SJSA1 (cell line): ENCODE results near the gene ZNF598. TPM values are rescaled to one million over a fixed set of nuclear protein-coding genes. Genes with fewer than 3 reads are reported as not detected.
"Not testable (repeated sequence)": the region's sequence is repeated elsewhere in the genome, so short reads cannot be mapped to it uniquely, and the experiment has no call there.

Experiments used
- DNase-seq, 2 experiments: peaks; one replicate each; pipeline ENCODE4 v3.0.0-alpha.2; 2015 to 2020; ENCODE audit warnings: low spot score in 2 of 2, low read depth in 1 of 2
- H3K27ac ChIP-seq: fragments of 250-450 bp; sonication (Bioruptor Pico); 2 replicates; pipeline ENCODE4 v1.5.1; 2020; ENCODE audit warnings: mild to moderate bottlenecking, moderate library complexity
- H3K27me3 ChIP-seq: fragments of 250-450 bp; sonication (Bioruptor Pico); replicated peaks from 2 replicates; pipeline ENCODE4 v1.5.1; 2020; ENCODE audit warnings: mild to moderate bottlenecking, moderate library complexity
- H3K36me3 ChIP-seq: fragments of 250-450 bp; sonication (Bioruptor Pico); 2 replicates; pipeline ENCODE4 v1.5.1; 2020; ENCODE audit warnings: mild to moderate bottlenecking
- H3K4me1 ChIP-seq: fragments of 250-450 bp; sonication (Bioruptor Pico); replicated peaks from 2 replicates; pipeline ENCODE4 v1.6.1; 2021; ENCODE audit warnings: mild to moderate bottlenecking
- H3K4me3 ChIP-seq: fragments of 250-450 bp; sonication (Bioruptor Pico); 2 replicates; pipeline ENCODE4 v1.5.1; 2020; ENCODE audit warnings: mild to moderate bottlenecking
- H3K9me3 ChIP-seq: fragments of 250-450 bp; sonication (Bioruptor Pico); replicated peaks from 2 replicates; pipeline ENCODE4 v1.5.1; 2020; ENCODE audit warnings: mild to moderate bottlenecking
- total RNA-seq: library from RNA; depleted of rRNA; stranded (reverse); fragments of >200 nt; shearing (Covaris generic); gene quantifications from 2 replicates; pipeline ENCODE4 v1.2.3, GENCODE V29; 2014

The ZNF598 gene
- total RNA-seq, 1 experiment from 2014 or later: 20.4 TPM

DNA sequence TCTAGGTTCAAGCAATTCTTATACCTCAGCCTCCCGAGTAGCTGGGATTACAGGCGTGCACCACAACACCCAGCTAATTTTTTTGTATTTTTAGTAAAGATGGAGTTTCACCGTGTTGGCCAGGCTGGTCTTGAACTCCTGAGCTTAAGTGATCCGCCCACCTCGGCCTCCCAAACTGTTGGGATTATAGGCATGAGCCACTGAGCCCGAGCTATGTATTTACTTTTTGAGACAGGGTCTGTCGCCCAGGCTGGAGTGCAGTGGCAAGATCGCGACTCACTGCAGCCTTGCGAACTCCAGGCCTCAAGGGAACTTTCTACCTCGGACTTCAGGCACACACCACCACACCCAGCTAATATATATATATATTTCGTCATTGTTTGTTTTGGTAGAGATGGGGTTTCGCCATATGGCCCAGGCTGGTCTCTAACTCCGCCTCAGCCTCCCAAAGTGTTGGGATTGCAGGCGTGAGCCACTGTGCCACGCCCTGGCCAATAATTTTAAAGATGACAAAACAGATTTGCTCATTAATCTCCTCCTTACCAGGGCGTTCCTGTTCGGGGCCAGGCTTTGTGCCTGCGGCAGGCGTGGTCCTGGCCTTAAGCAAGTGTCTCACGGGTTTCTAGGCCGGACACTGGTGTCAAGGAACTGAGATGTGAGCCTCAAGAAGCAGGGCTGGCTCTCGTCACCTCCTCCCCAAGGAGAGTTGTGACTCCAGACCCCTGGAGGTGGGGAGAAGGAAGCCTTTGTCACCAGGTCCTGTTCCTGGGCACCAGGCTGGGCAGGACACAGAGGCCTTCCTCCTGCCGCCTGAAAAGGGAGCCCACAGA is 5.7 kb upstream of the ZNF598 start:
- Histone ChIP-seq H3K27me3 (peaks cover 17% of the 10 kb centered on the region), H3K4me1 (peaks cover 14% of the 10 kb centered on the region), H3K36me3 (no peaks in the 10 kb centered on the region), H3K4me3 (no peak overlapping the region), H3K9me3 (no peaks in the 10 kb centered on the region), H3K27ac (no peak overlapping the region)
- no peak for DNase-seq

DNA sequence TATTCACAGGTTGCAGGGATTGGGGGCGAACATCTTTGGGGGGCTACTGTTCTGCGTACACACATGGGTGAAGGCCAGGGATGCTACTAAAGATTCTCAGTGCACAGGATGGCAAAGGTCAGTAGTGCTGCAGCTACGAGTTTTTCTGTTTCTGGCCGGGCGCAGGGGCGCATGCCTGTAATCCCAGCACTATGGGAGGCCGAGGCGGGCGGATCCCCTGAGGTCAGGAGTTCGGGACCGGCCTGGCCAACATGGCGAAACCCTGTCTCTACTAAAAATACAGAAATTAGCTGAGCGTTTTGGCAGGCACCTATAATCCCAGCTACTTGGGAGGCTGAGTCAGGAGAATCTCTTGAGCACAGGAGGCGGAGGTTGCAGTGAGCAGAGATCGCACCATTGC is 3.9 kb upstream of the ZNF598 start:
- no peak overlapping the region for H3K27ac ChIP-seq
- no peak overlapping the region for H3K4me3 ChIP-seq
- peaks cover 4% of the 10 kb centered on the region; the same call in 1 of the 2 replicates for H3K9me3 ChIP-seq
- peaks cover 18% of the 10 kb centered on the region for H3K4me1 ChIP-seq
- DNase-seq: no peak
- H3K27me3 ChIP-seq: no peaks in the 10 kb centered on the region
- H3K36me3 ChIP-seq: peaks cover 10% of the 10 kb centered on the region

DNA sequence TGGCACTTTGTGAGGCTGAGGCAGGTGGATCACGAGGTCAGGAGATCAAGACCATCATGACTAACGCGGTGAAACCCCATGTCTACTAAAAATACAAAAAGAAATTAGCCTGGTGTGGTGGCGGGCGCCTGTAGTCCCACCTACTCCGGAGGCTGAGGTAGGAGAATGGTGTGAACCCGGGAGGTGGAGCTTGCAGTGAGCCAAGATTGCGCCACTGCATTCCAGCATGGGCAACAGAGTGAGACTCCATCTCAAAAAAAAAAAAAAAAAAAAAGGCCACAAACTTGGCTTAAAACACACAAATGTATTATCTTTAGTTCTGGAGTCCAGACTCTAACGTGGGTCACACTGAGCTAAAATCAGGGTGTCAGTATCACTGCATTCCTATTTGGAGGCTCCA is 2.1 kb upstream of the ZNF598 start:
- not testable (repeated sequence) for H3K27ac ChIP-seq, H3K27me3 ChIP-seq, DNase-seq, H3K4me3 ChIP-seq, H3K9me3 ChIP-seq
- peaks cover 32% of the 10 kb centered on the region for H3K4me1 ChIP-seq
- peaks cover 28% of the 10 kb centered on the region for H3K36me3 ChIP-seq

DNA sequence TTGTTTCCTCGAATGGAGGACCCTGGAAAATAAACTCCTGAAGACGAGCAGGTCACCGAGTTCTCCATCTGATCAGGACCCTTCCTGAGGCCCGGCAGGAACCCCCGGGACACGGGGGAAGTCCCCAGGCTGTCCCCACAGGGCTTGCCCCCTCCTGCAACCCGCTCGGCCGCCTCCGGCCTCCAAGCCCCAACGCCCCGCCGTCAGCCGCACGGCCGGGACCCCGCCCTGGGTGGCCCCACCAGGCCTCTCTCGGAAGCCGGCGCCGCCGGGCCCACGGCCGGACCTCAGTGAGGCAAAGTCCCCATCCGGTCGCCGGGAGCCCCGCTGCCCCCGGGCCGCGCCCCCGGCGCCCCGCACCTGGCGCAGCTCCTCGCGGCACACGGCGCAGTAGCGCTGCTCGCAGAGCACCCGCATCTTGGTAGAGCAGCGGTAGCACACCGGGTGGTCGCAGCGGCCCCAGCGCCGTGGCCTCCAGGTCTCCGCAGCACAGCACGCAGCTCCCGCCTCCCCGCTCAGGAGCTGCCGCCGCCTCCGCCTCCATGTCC is 383 bp downstream of the ZNF598 start:
- Histone ChIP-seq H3K36me3 (peaks cover 47% of the 10 kb centered on the region), H3K27me3 (no peaks in the 10 kb centered on the region), H3K4me1 (peaks cover 35% of the 10 kb centered on the region), H3K9me3 (peaks cover 4% of the 10 kb centered on the region; the same call in 1 of the 2 replicates), H3K4me3 (peak overlapping the region; percentile 100), H3K27ac (peak overlapping the region; percentile 91)
- DNase-seq: no peak

DNA sequence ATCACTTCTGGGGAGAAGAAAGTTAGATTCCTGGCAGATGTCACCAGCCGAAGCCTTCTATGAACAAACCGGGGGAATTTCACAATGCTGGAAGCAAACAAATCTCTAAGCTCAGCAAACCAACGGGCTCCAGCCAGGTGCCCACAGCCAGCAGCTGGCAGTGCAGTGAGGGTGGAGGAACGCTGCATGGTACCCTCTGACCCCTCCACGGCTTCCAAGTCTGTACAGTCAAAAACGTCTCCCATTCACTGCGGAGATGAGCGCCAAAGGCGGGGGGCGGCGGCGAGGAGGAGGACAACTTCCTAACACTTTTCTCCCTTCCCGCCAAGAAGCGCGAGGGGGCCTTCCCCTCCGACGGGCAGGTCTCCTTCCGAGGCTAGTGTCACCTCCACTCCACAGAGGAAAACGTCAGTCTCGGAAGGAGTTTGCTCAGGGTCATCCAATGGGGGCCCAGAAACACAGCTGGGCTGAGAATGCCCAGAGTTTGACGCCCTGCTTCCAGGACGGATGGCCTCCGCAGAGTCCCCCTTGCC is 924 bp downstream of the ZNF598 start:
- Histone ChIP-seq H3K9me3 (peaks cover 4% of the 10 kb centered on the region; the same call in 1 of the 2 replicates), H3K36me3 (peaks cover 48% of the 10 kb centered on the region), H3K27me3 (no peaks in the 10 kb centered on the region), H3K4me3 (peak overlapping the region; percentile 100), H3K27ac (peak overlapping the region; percentile 91), H3K4me1 (peaks cover 39% of the 10 kb centered on the region)
- no peak for DNase-seq

DNA sequence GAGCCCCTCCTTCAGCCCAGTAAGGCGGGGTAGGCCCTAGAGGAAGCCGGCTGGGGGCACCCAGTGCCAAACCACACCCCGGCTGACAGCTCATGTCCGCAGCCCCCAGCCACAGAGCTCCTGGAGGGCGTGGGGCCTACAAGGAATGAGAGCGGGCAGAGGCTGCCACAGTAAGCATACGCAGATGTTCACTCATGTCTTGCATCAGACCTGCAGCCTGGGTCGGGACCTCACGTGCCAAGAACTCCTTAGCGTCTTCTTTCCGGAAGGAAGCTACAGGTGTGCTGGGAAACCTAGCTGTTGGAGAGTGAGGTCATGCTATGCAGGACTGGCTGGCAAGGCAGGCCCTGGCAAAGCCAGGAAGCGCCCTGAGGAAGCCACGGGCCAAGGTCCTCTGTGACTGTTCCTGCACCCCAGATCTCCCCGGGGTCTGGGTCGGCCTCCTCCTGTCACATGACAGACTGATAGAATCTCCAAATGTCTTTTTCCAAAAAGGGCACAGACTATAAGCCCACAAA is 1.6 kb downstream of the ZNF598 start:
- no peak overlapping the region for H3K27ac ChIP-seq
- no peaks in the 10 kb centered on the region for H3K27me3 ChIP-seq
- peaks cover 55% of the 10 kb centered on the region for H3K36me3 ChIP-seq
- peaks cover 4% of the 10 kb centered on the region; the same call in 1 of the 2 replicates for H3K9me3 ChIP-seq
- H3K4me1 ChIP-seq: peaks cover 39% of the 10 kb centered on the region
- peak overlapping the region; percentile 100 for H3K4me3 ChIP-seq
- DNase-seq: no peak

DNA sequence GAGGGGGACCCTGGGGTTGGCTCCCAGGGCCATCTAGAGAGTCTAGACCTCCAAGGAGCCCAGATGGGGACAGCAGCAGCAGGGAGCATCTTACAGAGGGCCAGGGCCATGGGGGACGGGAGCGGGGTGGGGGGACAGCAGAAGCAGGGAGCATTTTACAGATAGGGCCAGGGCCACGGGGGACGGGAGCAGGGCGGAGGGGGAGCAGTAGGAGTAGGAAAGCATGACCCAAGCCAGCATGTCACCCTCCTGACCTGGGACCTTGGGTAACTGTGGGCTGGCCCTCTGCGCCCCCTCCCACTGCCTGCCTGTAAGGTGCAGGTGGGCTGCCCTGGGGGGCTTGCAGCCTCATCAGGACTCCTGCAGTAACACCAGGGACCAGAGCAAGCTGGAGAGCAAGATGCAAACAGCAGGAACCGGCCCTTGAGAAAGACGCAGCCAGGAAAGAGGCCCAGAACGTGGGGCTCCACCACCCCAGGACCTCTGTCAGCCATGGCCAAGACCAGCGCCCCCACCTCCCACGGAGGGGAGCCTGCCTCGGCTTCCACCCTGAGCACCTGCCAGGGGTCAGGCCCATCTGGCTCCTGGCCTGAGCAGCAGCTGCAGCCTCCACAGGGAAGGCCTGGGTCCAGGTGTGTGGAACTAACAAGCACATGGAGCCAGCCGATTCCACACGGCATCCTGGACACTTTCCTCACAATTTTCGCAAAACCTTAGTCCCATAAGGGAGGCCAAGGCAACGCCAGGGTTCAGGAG is 2.4 kb downstream of the ZNF598 start:
- H3K36me3 ChIP-seq: peaks cover 63% of the 10 kb centered on the region
- no peak overlapping the region for H3K27ac ChIP-seq
- H3K4me1 ChIP-seq: peaks cover 39% of the 10 kb centered on the region
- H3K4me3 ChIP-seq: no peak overlapping the region
- peaks cover 4% of the 10 kb centered on the region; the same call in 1 of the 2 replicates for H3K9me3 ChIP-seq
- DNase-seq: no peak
- H3K27me3 ChIP-seq: no peaks in the 10 kb centered on the region

DNA sequence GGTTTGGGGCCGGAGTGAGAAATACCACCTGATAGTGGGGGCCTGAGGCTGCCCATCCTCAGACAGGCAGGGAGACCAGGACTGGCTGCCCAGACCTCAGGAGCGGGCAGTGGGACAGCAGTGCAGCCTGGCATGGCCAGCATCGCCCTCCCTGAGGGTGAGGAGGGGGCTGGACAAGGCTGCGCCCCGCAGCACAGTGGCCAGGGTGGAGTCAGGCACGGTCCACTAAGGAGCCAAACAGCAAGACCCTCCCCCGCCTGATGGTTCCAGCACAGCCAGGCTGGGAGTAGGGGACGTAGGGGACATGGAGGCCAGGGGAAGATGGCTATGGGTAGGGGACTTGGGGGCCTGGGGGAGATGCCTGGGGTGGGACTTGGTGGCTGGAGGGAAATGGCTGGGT is 3.3 kb downstream of the ZNF598 start:
- peaks cover 4% of the 10 kb centered on the region; the same call in 1 of the 2 replicates for H3K9me3 ChIP-seq
- no peak overlapping the region for H3K4me3 ChIP-seq
- no peak for DNase-seq
- H3K27ac ChIP-seq: no peak overlapping the region
- H3K4me1 ChIP-seq: peaks cover 39% of the 10 kb centered on the region
- peaks cover 72% of the 10 kb centered on the region for H3K36me3 ChIP-seq
- H3K27me3 ChIP-seq: no peaks in the 10 kb centered on the region

DNA sequence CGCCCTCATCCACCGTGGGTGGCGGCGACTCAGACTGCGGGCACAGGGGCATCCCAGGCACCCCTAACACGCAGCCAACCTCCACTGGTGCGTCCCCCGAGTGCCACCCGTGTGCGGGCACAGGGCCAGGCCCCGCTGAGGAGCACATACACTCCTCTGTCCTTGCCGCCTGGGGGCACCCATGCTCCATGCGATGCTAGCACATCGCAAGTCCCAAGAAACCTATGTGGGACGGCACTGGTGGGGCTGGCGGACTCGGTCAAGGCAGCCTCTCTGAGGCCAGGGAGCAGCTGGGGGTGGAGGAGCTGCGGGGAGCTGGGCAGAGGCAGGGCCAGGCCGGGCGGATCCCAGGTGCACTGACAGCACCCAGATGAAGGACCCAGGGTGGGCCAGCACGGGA is 4.0 kb downstream of the ZNF598 start:
- DNase-seq: no peak
- H3K4me1 ChIP-seq: peaks cover 38% of the 10 kb centered on the region
- H3K36me3 ChIP-seq: peaks cover 79% of the 10 kb centered on the region
- peaks cover 4% of the 10 kb centered on the region; the same call in 1 of the 2 replicates for H3K9me3 ChIP-seq
- no peak overlapping the region for H3K4me3 ChIP-seq
- H3K27me3 ChIP-seq: no peaks in the 10 kb centered on the region
- H3K27ac ChIP-seq: no peak overlapping the region

DNA sequence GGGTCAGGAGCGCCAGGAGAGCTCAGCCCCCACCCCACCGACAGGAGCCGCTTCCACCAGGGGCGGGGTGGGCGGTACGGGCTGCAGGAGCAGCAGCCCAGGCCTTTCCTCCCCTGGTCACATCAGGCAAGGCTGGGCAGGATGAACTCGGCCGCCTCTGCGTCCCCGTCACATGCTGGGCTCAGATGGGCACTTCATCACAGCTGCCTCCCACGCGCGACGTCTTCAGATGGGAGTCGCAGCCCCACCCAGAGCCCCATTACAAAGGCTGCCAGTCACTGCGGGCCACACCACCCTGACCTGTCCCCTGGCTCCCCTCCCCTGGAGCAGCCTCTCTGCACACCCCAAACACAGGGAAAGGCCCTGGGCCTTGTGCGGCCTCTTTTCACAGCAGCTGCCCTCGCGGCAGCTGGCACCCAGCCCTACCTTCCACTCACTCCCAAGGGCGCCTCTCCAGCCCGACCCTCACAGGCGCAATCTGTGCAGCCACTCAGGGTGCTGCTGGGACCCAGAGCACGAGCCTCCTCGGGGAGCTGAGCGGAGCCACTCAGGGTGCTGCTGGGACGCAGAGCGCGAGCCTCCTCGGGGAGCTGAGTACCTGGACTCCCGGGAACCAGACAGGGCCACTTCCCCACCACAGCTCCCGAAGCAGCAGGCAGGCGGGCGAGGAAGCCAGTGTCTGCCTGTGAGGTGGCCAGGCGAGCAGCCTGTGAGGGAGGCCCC is 4.7 kb downstream of the ZNF598 start:
- H3K4me3 ChIP-seq: no peak overlapping the region
- peaks cover 4% of the 10 kb centered on the region; the same call in 1 of the 2 replicates for H3K9me3 ChIP-seq
- no peaks in the 10 kb centered on the region for H3K27me3 ChIP-seq
- no peak for DNase-seq
- H3K36me3 ChIP-seq: peaks cover 86% of the 10 kb centered on the region
- H3K27ac ChIP-seq: no peak overlapping the region
- peaks cover 31% of the 10 kb centered on the region for H3K4me1 ChIP-seq

DNA sequence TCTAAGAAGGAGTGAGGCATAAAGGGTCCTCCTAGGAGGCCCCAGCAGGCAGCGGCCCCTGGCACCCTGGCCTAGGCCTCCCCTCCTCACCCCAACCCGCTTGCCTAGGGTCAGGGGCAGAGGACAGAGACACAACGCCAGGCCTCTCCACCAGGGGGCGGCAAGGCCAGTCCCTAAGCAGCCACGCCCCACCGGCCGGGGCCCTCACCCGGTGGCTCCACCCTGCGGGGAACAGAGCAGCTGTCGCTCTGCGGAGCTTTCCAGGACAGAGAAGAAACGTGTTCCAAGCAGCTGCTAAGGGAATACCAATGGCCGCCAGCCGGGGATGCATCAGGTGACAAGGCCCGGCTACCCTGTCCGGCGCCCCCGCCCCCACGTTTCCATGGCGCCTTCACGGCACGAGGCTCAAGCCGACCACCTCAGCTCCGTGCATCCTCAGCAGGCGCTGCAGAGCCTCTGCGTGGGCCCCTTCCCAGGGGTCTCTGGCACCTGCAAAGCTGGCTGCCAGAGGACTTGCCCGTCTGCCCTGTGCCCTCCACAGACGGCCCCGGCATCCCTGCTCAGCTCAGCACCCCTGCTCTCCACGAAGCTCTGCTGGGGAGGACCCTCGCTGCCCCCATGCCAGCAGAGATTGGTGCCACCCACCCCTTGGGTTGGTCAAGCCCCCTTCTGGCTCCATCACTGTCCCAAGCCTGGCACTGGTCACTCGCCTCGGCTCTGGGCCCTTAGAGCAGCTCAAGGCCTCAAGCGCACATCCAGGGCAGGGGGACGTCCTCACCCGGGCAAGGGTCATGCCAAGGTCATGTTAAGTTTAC is 5.6 kb downstream of the ZNF598 start:
- peaks cover under 1% of the 10 kb centered on the region; the same call in 1 of the 2 replicates for H3K9me3 ChIP-seq
- H3K4me1 ChIP-seq: peaks cover 25% of the 10 kb centered on the region
- no peak overlapping the region for H3K27ac ChIP-seq
- H3K36me3 ChIP-seq: peaks cover 90% of the 10 kb centered on the region
- DNase-seq: peak; percentile 75 to 96
- H3K4me3 ChIP-seq: no peak overlapping the region
- no peaks in the 10 kb centered on the region for H3K27me3 ChIP-seq

DNA sequence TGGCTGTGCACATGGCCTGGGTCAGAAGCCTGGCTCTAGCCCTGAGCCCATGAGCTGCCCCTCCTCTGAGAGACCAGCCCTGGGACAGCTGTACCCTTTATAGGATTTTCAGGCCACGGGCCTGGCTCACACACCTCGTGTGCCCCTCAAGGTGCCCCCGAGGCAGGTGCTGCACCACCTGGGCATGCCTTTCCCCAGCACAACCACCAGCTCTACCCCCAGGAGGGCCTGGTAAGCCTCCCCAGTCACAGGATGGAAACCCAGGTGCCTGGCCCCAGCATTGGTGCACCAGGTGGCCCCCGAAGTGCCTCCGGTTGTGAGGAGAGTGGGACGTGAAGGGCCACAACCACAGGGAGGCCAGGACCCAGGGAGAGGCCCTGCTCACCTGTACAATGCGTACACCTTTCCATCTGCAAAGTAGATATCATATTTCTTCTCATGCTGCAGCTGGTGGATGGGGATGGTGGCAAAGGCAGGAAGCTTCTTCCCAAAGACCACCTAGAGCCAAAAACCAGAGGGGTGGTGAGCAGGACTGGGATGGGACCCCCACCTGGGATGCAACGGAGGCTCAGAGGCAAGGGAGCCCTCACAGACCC is 6.3 kb downstream of the ZNF598 start:
- H3K9me3 ChIP-seq: no peaks in the 10 kb centered on the region
- peaks cover 22% of the 10 kb centered on the region for H3K4me1 ChIP-seq
- H3K36me3 ChIP-seq: peaks cover 90% of the 10 kb centered on the region
- no peak overlapping the region for H3K4me3 ChIP-seq
- H3K27me3 ChIP-seq: no peaks in the 10 kb centered on the region
- DNase-seq: no peak
- H3K27ac ChIP-seq: no peak overlapping the region
